Upper lobe of right lung (tissue), 1 donor: ENCODE measurements around the gene GPATCH2. TPM values are rescaled to one million over a fixed set of nuclear protein-coding genes. Genes with fewer than 3 reads are reported as not detected.

Experiments used
- ATAC-seq: fragments of 200-7000 bp; cut with Tn5 transposase; one replicate; pipeline ENCODE4 v1.9.1; 2020; ENCODE audit warnings: mild to moderate bottlenecking, moderate library complexity
- DNase-seq: peaks from one replicate; pipeline ENCODE4 v3.0.0-alpha.2; 2020
- H3K27ac ChIP-seq: fragments of 200-600 bp; one replicate; pipeline ENCODE4 v1.8.0; 2022
- H3K27me3 ChIP-seq: fragments of 200-600 bp; one replicate; pipeline ENCODE4 v1.8.0; 2022; ENCODE audit warnings: mild to moderate bottlenecking
- H3K36me3 ChIP-seq: fragments of 200-600 bp; one replicate; pipeline ENCODE4 v1.8.0; 2022
- H3K4me1 ChIP-seq: fragments of 200-600 bp; one replicate; pipeline ENCODE4 v1.8.0; 2022
- H3K4me3 ChIP-seq: fragments of 200-600 bp; one replicate; pipeline ENCODE4 v1.8.0; 2022; ENCODE audit warnings: mild to moderate bottlenecking
- H3K9me3 ChIP-seq: fragments of 200-600 bp; one replicate; pipeline ENCODE4 v1.8.0; 2022
- CTCF ChIP-seq: fragments of 200-600 bp; IDR thresholded peaks from one replicate; pipeline ENCODE4 v1.8.0; 2022; ENCODE audit warnings: antibody characterized with exemption
- intact Hi-C: fragments of 100-400 bp; cut with DNase I; formaldehyde crosslinking; loops from one replicate; pipeline ENCODE4 v1.11.0; 2022
- total RNA-seq: library from RNA; stranded (reverse); fragmentation: NEBNext Ultra II Directional; extraction: Animal tissue kit (Norgen Biotek cat#: 25700); gene quantifications from one replicate; pipeline ENCODE4 v1.2.1, GENCODE V29; 2021
- donor health status: DM: no; HTN: yes; CAD: no; lungs with severe emphysema.

GPATCH2 gene
- total RNA-seq, 1 donor from 2014 or later, result 11.3 TPM

DNA sequence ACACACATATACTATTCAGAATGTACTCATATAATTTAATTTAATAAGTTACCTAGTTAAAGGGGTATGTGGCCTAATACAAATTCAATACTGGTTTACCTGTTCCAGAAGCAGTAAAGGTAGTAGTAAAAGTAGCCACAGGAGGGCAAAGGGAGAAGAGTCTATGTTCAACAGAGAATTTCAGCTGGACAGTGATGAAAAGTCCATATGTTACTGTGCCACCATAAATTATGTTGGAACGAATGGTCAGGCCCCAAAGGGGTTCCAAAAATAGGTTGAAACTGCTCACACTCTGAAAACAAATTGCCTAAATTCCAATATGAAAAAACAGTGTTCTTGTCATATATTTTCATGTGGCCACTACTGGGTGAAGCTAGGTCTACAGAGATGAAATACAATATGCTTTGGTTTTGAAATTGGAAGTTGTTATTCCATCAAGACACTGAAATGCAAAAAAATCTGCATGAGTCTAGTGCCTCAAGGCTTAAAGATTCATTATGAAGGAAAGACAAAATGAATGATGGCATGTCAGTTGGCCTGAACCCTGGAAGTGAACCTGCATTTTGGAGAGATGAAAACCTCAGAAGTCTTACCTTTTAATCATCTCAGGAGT, 78.4 kb downstream of the GPATCH2 start:
- no peak for TF ChIP-seq CTCF
- Histone ChIP-seq H3K9me3 (peaks cover 8% of the 10 kb centered on the region), H3K4me3 (no peak overlapping the region), H3K36me3 (no peaks in the 10 kb centered on the region), H3K27ac (no peak overlapping the region), H3K27me3 (no peaks in the 10 kb centered on the region), H3K4me1 (no peaks in the 10 kb centered on the region)
- DNase-seq, result no peak
- ATAC-seq, result no peak
- intact Hi-C loops, result no loop called here

DNA sequence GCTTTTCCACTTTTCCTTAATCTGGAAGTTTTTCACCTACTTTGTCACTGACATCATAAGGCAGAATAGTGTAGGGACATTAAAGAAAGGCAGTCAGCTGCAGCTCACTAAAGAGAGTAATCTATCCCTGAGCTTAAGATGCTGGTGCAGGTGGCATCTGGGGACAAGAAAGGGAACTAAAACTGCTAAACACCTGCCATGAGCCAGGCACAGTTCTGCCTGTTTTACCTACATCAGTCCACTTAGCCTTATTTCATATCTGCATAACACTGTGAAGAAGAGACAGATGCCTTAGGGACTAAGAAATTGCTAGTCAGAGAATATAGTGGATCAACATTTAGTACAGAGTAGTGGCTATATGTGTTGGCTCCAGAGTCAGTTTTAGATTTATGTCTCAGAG, 88.1 kb downstream of the GPATCH2 start:
- no peak overlapping the region for H3K4me3 ChIP-seq
- intact Hi-C loops, result no loop called here
- no peak for DNase-seq

DNA sequence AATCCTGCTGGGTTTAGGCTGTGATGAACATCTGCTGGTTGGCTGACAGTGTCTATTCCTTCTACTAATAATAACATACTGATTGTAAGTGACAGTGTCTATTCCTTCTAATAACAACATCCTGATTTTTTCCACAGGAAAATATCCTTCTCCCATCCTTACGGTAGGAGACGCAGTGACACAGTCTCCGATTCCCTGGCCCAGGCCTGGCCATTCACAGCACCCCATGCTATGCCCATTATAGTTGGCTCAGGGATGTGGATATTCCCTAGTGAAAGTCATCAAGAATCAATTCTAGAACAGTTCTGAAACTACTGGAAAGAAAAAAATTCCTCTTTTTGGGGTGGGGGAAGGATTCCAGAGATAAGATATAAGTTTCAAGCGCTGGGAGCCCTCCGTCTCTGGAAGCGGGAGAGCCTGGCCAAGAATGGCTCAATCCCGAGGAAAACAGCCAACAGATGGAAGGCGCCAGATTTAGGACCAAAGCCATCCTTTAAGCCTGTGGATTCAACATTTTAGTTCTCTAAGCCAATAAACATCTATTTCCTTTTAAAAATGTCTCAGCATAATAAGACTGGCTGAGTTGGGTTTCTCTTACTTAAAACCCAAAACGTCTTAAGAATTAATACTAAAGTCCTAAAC, 88.6 kb downstream of the GPATCH2 start:
- no peak for TF ChIP-seq CTCF
- no peak for DNase-seq

More for the DNA sequence above, 88.1 kb downstream of the GPATCH2 start:
- no peak overlapping the region for H3K27ac ChIP-seq
- H3K4me1 ChIP-seq, result no peaks in the 10 kb centered on the region
- no peak for ATAC-seq
- no peaks in the 10 kb centered on the region for H3K27me3 ChIP-seq
- no peaks in the 10 kb centered on the region for H3K36me3 ChIP-seq
- no peak for TF ChIP-seq CTCF
- peaks cover 3% of the 10 kb centered on the region for H3K9me3 ChIP-seq

DNA sequence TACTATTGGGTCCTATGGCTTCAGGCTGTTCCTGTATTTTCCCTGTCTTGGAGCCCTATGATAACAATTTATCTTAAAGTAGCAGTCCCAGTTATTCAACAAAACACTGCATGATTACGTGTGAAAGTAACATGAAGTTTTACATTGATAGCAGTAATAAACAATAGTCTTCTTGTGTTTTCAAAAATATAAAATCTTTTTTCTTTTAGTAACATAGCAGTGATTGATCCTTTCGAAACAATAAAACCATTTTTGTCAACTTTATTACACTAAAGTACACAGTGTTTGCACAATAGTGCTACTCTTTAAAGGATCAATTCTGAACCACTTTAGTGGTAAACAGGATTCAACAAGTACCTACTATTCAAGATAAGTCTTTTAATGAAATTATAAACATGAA, 90.6 kb downstream of the GPATCH2 start:
- H3K4me1 ChIP-seq, result no peaks in the 10 kb centered on the region
- ATAC-seq (no peak), DNase-seq (no peak)
- no peaks in the 10 kb centered on the region for H3K9me3 ChIP-seq
- H3K4me3 ChIP-seq, result no peak overlapping the region
- TF ChIP-seq CTCF, result no peak
- no peaks in the 10 kb centered on the region for H3K36me3 ChIP-seq
- H3K27me3 ChIP-seq, result no peaks in the 10 kb centered on the region
- no peak overlapping the region for H3K27ac ChIP-seq
- intact Hi-C loops, result no loop called here

More for the DNA sequence above, 88.6 kb downstream of the GPATCH2 start:
- H3K9me3 ChIP-seq, result no peaks in the 10 kb centered on the region
- ATAC-seq, result no peak
- intact Hi-C loops, result no loop called here
- H3K4me1 ChIP-seq, result no peaks in the 10 kb centered on the region
- H3K27me3 ChIP-seq, result no peaks in the 10 kb centered on the region
- no peak overlapping the region for H3K27ac ChIP-seq
- H3K36me3 ChIP-seq, result no peaks in the 10 kb centered on the region
- H3K4me3 ChIP-seq, result no peak overlapping the region

DNA sequence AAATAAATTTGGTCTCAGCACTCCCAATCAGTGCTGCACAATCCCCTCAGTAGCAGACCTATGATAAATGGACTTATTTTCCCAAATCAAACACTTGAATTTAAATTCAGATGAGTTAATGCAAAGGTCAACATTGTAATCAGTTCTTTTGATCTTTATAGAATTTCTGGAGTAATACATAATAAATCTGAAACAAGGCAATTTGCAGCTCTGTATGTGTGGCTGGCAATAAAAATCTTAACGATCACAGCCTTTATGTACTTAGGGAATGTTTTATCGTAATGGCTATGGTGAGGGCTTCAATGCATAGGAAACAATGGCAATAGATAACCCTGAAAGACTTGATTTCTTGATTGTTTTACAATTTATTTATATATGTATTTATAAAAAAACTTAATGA, 91.4 kb downstream of the GPATCH2 start:
- DNase-seq (no peak), ATAC-seq (no peak)
- H3K4me1 ChIP-seq, result no peaks in the 10 kb centered on the region
- H3K9me3 ChIP-seq, result no peaks in the 10 kb centered on the region
- no peaks in the 10 kb centered on the region for H3K27me3 ChIP-seq
- intact Hi-C loops, result no loop called here
- no peak overlapping the region for H3K27ac ChIP-seq
- no peaks in the 10 kb centered on the region for H3K36me3 ChIP-seq
- H3K4me3 ChIP-seq, result no peak overlapping the region
- no peak for TF ChIP-seq CTCF
